GM23338 (cell line): ENCODE data around the gene RNF217. TPM values are rescaled to one million over a fixed set of nuclear protein-coding genes. Genes with fewer than 3 reads are reported as not detected.
A peak's percentile ranks its signal among the peaks of the same experiment; 100 is the strongest.

Experiments
- ATAC-seq: fragments of 200-7000 bp; cut with Tn5 transposase; 3 replicates; pipeline ENCODE4 v1.9.1; 2020
- DNase-seq: peaks from one replicate; pipeline ENCODE4 v3.0.0-alpha.2; 2015; ENCODE audit warnings: low spot score
- H2AFZ ChIP-seq: fragments of 200-600 bp; sonication (generic); 2 replicates; pipeline ENCODE4 v1.8.0; 2016; ENCODE audit warnings: antibody characterized with exemption, mild to moderate bottlenecking, moderate library complexity
- H3F3A ChIP-seq: fragments of 200-600 bp; sonication (generic); replicated peaks from 2 replicates; pipeline ENCODE4 v1.8.0; 2017; ENCODE audit warnings: antibody characterized with exemption, mixed run types, low read depth
- H3K27ac ChIP-seq: fragments of 200-600 bp; sonication (generic); 2 replicates; pipeline ENCODE4 v1.6.1; 2016; ENCODE audit warnings: low read depth
- H3K27me3 ChIP-seq: fragments of 200-600 bp; sonication (generic); 2 replicates; pipeline ENCODE4 v1.8.0; 2016; ENCODE audit warnings: mild to moderate bottlenecking, mixed run types, moderate library complexity; ENCODE audit not compliant: insufficient read depth
- H3K36me3 ChIP-seq: fragments of 200-600 bp; sonication (generic); 2 replicates; pipeline ENCODE4 v1.8.0; 2016; ENCODE audit warnings: mild to moderate bottlenecking; ENCODE audit not compliant: insufficient read depth
- H3K4me1 ChIP-seq: fragments of 200-600 bp; sonication (generic); 2 replicates; pipeline ENCODE4 v1.8.0; 2016; ENCODE audit warnings: mild to moderate bottlenecking, moderate library complexity; ENCODE audit not compliant: insufficient read depth
- H3K4me2 ChIP-seq: fragments of 200-600 bp; sonication (generic); 2 replicates; pipeline ENCODE4 v1.7.1; 2017; ENCODE audit warnings: mixed run types
- H3K4me3 ChIP-seq: fragments of 200-600 bp; sonication (generic); 2 replicates; pipeline ENCODE4 v1.6.1; 2016; ENCODE audit warnings: mixed run types
- H3K79me2 ChIP-seq: fragments of 200-600 bp; sonication (generic); replicated peaks from 2 replicates; pipeline ENCODE4 v1.8.0; 2017; ENCODE audit warnings: mild to moderate bottlenecking; ENCODE audit not compliant: insufficient read depth
- H3K9me2 ChIP-seq: fragments of 200-600 bp; sonication (generic); 2 replicates; pipeline ENCODE4 v1.8.0; 2017; ENCODE audit not compliant: insufficient read depth
- H4K20me1 ChIP-seq: fragments of 200-600 bp; sonication (generic); replicated peaks from 2 replicates; pipeline ENCODE4 v1.8.0; 2017; ENCODE audit warnings: mild to moderate bottlenecking; ENCODE audit not compliant: insufficient read depth
- H3K27ac Mint-ChIP-seq: 2 replicates; pipeline ENCODE4 v1.8.0; 2020; ENCODE audit warnings: inconsistent platforms, mild to moderate bottlenecking, moderate library complexity, mixed read lengths
- H3K27me3 Mint-ChIP-seq: 3 replicates; pipeline ENCODE4 v1.8.0; 2022; ENCODE audit warnings: low read depth, mild to moderate bottlenecking, moderate library complexity, mixed read lengths, inconsistent platforms; ENCODE audit not compliant: insufficient read depth, poor library complexity
- H3K36me3 Mint-ChIP-seq: 3 replicates; pipeline ENCODE4 v1.8.0; 2021; ENCODE audit warnings: low read depth, mild to moderate bottlenecking, inconsistent platforms, moderate library complexity, mixed read lengths
- H3K4me1 Mint-ChIP-seq: 3 replicates; pipeline ENCODE4 v1.8.0; 2020; ENCODE audit warnings: mild to moderate bottlenecking, inconsistent platforms, mixed read lengths
- H3K4me3 Mint-ChIP-seq: 3 replicates; pipeline ENCODE4 v1.8.0; 2021; ENCODE audit warnings: moderate library complexity, mild to moderate bottlenecking, inconsistent platforms, mixed read lengths
- H3K9me3 Mint-ChIP-seq: 3 replicates; pipeline ENCODE4 v1.8.0; 2020; ENCODE audit warnings: moderate library complexity, mild to moderate bottlenecking, inconsistent platforms, mixed read lengths
- CREB1 ChIP-seq: fragments of 250-450 bp; sonication (Bioruptor Pico); IDR thresholded peaks from 2 replicates; pipeline ENCODE4 v1.5.0; 2020; ENCODE audit warnings: low read depth, mild to moderate bottlenecking, moderate library complexity
- EZH2 ChIP-seq: fragments of 200-600 bp; sonication (generic); IDR thresholded peaks from one replicate; pipeline ENCODE4 v1.8.0; 2017; ENCODE audit warnings: antibody characterized with exemption, mild to moderate bottlenecking, low read depth; ENCODE audit not compliant: unreplicated experiment
- EZH2phosphoT487 ChIP-seq: fragments of 200-600 bp; sonication (generic); IDR thresholded peaks from one replicate; pipeline ENCODE4 v1.8.1; 2018; ENCODE audit warnings: antibody characterized with exemption; ENCODE audit not compliant: unreplicated experiment
- JUNB ChIP-seq: IDR thresholded peaks from one replicate; pipeline ENCODE4 v1.6.1; 2016; ENCODE audit warnings: antibody characterized with exemption; ENCODE audit not compliant: unreplicated experiment
- NANOG ChIP-seq: IDR thresholded peaks from 2 replicates; pipeline ENCODE4 v1.6.1; 2016; ENCODE audit warnings: antibody characterized with exemption, borderline replicate concordance
- POLR2AphosphoS5 ChIP-seq: IDR thresholded peaks from 2 replicates; pipeline ENCODE4 v1.6.1; 2016; ENCODE audit warnings: antibody characterized with exemption, low read depth
- STAT1 ChIP-seq: IDR thresholded peaks from one replicate; pipeline ENCODE4 v1.6.1; 2016; ENCODE audit warnings: antibody characterized with exemption; ENCODE audit not compliant: unreplicated experiment
- ZNF114 ChIP-seq: fragments of 250-450 bp; sonication (Bioruptor Pico); IDR thresholded peaks from 2 replicates; pipeline ENCODE4 v1.5.0; 2020; ENCODE audit warnings: mild to moderate bottlenecking, moderate library complexity
- ZNF331 ChIP-seq: fragments of 250-450 bp; sonication (Bioruptor Pico); IDR thresholded peaks from 2 replicates; pipeline ENCODE4 v1.5.0; 2020; ENCODE audit warnings: low read depth, mild to moderate bottlenecking, moderate library complexity
- polyA plus RNA-seq: library from polyadenylated mRNA; unstranded; fragments of >200 nt; fragmentation: Nextera tagmentation; extraction: Ambion mirVana; gene quantifications from 2 replicates; pipeline ENCODE4 v1.2.1, GENCODE V29; 2016
- total RNA-seq: library from RNA; depleted of rRNA; stranded (reverse); fragments of >200 nt; shearing (Covaris generic); gene quantifications from 2 replicates; pipeline ENCODE4 v1.2.3, GENCODE V29; 2014
- TF ChIP-seq, protein P1 (sequence below): fragments of 250-450 bp; sonication (Bioruptor Pico); IDR thresholded peaks from 2 replicates; pipeline ENCODE4 v1.5.0; 2020; ENCODE audit warnings: mild to moderate bottlenecking, moderate library complexity
- TF ChIP-seq, protein P2 (sequence below): IDR thresholded peaks from one replicate; pipeline ENCODE4 v1.6.1; 2018; ENCODE audit warnings: antibody characterized with exemption; ENCODE audit not compliant: unreplicated experiment
- TF ChIP-seq, protein P3 (sequence below), 2 experiments: fragments of 200-600 bp in 1 of 2; sonication (generic) in 1 of 2; conservative IDR thresholded peaks; 2 replicates each; pipeline versions ENCODE4 v1.5.1 to v1.6.1; 2016 to 2017; ENCODE audit warnings: antibody characterized with exemption in 2 of 2, low read depth in 2 of 2, mild to moderate bottlenecking in 2 of 2, moderate library complexity in 1 of 2
- TF ChIP-seq, protein P4 (sequence below): IDR thresholded peaks from 2 replicates; pipeline ENCODE4 v1.6.1; 2016; ENCODE audit warnings: antibody characterized with exemption

The RNF217 gene
- total and polyA plus RNA-seq, 2 experiments from 2014 or later = 1.7 to 6.2 TPM

DNA sequence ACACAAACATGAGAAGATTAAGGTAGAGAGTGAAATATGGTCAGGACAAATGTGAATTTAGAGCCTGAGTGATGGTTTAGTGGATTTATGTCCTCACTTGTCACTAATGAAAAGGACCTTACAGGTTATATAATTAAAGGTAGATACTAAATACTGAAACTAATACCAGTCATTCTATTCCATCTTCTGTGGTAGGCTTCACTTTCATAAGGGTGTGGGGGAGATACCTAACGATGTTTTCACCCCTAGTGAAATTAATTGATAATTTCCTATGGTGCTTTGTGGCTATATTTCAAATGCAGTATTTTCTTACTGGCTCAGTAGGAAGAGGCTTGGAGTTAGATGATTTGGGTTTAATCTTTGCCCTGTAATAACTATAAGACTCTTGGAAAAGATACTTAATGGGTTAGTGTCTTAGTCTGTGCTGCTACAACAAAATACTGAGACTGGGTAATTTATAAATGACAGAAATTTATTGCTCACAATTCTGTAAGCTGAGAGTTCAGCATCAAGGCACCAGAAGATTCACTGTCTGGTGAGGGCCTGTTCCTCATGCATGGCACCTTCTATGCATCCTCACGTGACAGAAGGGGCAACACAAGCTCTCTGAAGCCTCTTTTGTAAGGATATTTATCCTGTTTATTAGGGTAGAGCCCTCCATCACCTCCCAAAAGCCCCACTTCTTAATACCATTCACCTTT is 21.3 kb downstream of the RNF217 start:
- TF ChIP-seq JUNB = no peak
- no peak for TF ChIP-seq ZNF331 (CRISPR knock-in tag)
- no peak for TF ChIP-seq CREB1
- TF ChIP-seq, protein P1, sequence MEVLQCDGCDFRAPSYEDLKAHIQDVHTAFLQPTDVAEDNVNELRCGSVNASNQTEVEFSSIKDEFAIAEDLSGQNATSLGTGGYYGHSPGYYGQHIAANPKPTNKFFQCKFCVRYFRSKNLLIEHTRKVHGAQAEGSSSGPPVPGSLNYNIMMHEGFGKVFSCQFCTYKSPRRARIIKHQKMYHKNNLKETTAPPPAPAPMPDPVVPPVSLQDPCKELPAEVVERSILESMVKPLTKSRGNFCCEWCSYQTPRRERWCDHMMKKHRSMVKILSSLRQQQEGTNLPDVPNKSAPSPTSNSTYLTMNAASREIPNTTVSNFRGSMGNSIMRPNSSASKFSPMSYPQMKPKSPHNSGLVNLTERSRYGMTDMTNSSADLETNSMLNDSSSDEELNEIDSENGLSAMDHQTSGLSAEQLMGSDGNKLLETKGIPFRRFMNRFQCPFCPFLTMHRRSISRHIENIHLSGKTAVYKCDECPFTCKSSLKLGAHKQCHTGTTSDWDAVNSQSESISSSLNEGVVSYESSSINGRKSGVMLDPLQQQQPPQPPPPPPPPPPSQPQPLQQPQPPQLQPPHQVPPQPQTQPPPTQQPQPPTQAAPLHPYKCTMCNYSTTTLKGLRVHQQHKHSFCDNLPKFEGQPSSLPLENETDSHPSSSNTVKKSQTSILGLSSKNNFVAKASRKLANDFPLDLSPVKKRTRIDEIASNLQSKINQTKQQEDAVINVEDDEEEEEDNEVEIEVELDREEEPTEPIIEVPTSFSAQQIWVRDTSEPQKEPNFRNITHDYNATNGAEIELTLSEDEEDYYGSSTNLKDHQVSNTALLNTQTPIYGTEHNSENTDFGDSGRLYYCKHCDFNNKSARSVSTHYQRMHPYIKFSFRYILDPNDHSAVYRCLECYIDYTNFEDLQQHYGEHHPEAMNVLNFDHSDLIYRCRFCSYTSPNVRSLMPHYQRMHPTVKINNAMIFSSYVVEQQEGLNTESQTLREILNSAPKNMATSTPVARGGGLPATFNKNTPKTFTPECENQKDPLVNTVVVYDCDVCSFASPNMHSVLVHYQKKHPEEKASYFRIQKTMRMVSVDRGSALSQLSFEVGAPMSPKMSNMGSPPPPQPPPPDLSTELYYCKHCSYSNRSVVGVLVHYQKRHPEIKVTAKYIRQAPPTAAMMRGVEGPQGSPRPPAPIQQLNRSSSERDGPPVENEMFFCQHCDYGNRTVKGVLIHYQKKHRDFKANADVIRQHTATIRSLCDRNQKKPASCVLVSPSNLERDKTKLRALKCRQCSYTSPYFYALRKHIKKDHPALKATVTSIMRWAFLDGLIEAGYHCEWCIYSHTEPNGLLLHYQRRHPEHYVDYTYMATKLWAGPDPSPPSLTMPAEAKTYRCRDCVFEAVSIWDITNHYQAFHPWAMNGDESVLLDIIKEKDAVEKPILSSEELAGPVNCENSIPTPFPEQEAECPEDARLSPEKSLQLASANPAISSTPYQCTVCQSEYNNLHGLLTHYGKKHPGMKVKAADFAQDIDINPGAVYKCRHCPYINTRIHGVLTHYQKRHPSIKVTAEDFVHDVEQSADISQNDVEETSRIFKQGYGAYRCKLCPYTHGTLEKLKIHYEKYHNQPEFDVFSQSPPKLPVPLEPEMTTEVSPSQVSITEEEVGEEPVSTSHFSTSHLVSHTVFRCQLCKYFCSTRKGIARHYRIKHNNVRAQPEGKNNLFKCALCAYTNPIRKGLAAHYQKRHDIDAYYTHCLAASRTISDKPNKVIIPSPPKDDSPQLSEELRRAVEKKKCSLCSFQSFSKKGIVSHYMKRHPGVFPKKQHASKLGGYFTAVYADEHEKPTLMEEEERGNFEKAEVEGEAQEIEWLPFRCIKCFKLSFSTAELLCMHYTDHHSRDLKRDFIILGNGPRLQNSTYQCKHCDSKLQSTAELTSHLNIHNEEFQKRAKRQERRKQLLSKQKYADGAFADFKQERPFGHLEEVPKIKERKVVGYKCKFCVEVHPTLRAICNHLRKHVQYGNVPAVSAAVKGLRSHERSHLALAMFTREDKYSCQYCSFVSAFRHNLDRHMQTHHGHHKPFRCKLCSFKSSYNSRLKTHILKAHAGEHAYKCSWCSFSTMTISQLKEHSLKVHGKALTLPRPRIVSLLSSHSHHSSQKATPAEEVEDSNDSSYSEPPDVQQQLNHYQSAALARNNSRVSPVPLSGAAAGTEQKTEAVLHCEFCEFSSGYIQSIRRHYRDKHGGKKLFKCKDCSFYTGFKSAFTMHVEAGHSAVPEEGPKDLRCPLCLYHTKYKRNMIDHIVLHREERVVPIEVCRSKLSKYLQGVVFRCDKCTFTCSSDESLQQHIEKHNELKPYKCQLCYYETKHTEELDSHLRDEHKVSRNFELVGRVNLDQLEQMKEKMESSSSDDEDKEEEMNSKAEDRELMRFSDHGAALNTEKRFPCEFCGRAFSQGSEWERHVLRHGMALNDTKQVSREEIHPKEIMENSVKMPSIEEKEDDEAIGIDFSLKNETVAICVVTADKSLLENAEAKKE (CRISPR knock-in tag) = no peak
- no peak for TF ChIP-seq POLR2AphosphoS5
- TF ChIP-seq STAT1 = no peak
- TF ChIP-seq, protein P2, sequence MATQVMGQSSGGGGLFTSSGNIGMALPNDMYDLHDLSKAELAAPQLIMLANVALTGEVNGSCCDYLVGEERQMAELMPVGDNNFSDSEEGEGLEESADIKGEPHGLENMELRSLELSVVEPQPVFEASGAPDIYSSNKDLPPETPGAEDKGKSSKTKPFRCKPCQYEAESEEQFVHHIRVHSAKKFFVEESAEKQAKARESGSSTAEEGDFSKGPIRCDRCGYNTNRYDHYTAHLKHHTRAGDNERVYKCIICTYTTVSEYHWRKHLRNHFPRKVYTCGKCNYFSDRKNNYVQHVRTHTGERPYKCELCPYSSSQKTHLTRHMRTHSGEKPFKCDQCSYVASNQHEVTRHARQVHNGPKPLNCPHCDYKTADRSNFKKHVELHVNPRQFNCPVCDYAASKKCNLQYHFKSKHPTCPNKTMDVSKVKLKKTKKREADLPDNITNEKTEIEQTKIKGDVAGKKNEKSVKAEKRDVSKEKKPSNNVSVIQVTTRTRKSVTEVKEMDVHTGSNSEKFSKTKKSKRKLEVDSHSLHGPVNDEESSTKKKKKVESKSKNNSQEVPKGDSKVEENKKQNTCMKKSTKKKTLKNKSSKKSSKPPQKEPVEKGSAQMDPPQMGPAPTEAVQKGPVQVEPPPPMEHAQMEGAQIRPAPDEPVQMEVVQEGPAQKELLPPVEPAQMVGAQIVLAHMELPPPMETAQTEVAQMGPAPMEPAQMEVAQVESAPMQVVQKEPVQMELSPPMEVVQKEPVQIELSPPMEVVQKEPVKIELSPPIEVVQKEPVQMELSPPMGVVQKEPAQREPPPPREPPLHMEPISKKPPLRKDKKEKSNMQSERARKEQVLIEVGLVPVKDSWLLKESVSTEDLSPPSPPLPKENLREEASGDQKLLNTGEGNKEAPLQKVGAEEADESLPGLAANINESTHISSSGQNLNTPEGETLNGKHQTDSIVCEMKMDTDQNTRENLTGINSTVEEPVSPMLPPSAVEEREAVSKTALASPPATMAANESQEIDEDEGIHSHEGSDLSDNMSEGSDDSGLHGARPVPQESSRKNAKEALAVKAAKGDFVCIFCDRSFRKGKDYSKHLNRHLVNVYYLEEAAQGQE = no peak
- no peak for TF ChIP-seq NANOG
- TF ChIP-seq EZH2phosphoT487 = no peak
- TF ChIP-seq, protein P3, sequence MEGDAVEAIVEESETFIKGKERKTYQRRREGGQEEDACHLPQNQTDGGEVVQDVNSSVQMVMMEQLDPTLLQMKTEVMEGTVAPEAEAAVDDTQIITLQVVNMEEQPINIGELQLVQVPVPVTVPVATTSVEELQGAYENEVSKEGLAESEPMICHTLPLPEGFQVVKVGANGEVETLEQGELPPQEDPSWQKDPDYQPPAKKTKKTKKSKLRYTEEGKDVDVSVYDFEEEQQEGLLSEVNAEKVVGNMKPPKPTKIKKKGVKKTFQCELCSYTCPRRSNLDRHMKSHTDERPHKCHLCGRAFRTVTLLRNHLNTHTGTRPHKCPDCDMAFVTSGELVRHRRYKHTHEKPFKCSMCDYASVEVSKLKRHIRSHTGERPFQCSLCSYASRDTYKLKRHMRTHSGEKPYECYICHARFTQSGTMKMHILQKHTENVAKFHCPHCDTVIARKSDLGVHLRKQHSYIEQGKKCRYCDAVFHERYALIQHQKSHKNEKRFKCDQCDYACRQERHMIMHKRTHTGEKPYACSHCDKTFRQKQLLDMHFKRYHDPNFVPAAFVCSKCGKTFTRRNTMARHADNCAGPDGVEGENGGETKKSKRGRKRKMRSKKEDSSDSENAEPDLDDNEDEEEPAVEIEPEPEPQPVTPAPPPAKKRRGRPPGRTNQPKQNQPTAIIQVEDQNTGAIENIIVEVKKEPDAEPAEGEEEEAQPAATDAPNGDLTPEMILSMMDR (conservative IDR thresholded peaks at IDR 0.05; ENCODE audit: low read depth in 2 of 2) = no peak
- TF ChIP-seq EZH2 = no peak
- TF ChIP-seq, protein P4, sequence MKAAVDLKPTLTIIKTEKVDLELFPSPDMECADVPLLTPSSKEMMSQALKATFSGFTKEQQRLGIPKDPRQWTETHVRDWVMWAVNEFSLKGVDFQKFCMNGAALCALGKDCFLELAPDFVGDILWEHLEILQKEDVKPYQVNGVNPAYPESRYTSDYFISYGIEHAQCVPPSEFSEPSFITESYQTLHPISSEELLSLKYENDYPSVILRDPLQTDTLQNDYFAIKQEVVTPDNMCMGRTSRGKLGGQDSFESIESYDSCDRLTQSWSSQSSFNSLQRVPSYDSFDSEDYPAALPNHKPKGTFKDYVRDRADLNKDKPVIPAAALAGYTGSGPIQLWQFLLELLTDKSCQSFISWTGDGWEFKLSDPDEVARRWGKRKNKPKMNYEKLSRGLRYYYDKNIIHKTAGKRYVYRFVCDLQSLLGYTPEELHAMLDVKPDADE = no peak
- no peak for TF ChIP-seq ZNF114 (CRISPR knock-in tag)
- ATAC-seq (no peak), DNase-seq (no peak)
- Histone ChIP-seq H3K36me3 (no peaks in the 10 kb centered on the region), H3K9me2 (no peaks in the 10 kb centered on the region), H3K27ac (no peak overlapping the region), H3K4me1 (no peaks in the 10 kb centered on the region), H3K4me3 (no peak overlapping the region), H3F3A (no peaks in the 10 kb centered on the region), H3K4me2 (no peak overlapping the region), H3K27me3 (no peaks in the 10 kb centered on the region), H2AFZ (no peak overlapping the region), H4K20me1 (no peaks in the 10 kb centered on the region), H3K79me2 (no peaks in the 10 kb centered on the region)
- peaks cover 5% of the 10 kb centered on the region; the same call in 1 of the 3 replicates for H3K4me1 Mint-ChIP-seq
- H3K27me3 Mint-ChIP-seq = no peaks in the 10 kb centered on the region
- H3K4me3 Mint-ChIP-seq = no peak overlapping the region
- H3K9me3 Mint-ChIP-seq = peaks cover 15% of the 10 kb centered on the region
- H3K36me3 Mint-ChIP-seq = peaks cover 21% of the 10 kb centered on the region
- H3K27ac Mint-ChIP-seq = 0 out of 2 replicates have a peak overlapping the region, but pooled peaks have one; percentile 15
